ENCODE measurements around the gene MAML3.

The MAML3 gene

DNA sequence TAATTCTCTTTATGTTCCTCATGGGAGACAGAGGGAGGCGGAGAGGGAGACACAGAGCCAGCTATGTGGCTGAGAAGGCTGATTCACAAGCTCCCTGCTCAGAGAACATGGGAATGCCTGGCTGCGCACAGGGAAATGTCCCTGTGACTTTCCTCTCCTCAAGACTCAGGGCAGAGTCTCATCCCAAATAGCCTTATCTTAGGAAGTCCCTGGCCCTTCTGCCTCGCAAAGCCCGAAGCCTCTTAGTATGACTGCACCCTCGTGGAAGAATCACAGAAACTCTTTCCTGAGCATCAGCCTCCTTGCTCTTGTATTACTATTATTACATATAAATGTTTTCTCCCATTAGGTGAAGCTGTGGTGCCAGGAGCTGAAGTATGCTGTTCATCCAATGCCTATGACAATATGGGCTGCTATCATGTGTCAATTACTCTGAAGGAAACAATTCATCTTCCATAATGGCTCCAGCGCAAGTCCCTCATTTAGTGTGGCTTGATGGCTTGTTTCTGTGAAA, 257.8 kb downstream of the MAML3 start:
- intact Hi-C loops (cut with micrococcal nuclease) = no loop called here
- peaks cover 11% of the 10 kb centered on the region for H3K4me1 Mint-ChIP-seq (ENCODE audit: low read depth)
- H3K36me3 Mint-ChIP-seq (ENCODE audit: low read depth) = no peaks in the 10 kb centered on the region
- no peaks in the 10 kb centered on the region for H3K27me3 Mint-ChIP-seq
- no peak overlapping the region for H3K27ac Mint-ChIP-seq
- H3K4me3 Mint-ChIP-seq = no peak overlapping the region
- no peaks in the 10 kb centered on the region for H3K9me3 Mint-ChIP-seq

DNA sequence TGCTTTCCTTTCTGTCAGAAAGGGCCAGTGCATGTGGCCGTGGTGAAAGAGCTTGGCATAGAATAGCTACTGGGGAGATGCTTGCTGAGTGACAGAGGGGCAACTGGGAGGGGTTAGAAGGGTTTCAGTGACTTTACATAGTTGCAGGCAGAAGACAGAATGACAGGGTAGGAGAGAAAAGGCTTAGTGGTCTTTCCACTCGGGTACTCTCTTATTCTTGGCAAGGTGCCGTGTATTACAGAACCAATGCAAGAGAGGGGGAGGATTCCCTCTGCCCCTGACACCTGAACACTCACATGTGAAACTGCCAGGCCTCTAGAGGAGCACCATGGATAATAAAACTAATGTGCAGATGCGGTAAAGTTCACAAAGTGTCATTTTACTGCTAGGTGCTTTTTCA, 260.2 kb downstream of the MAML3 start:
- H3K27me3 Mint-ChIP-seq = no peaks in the 10 kb centered on the region
- peaks cover 16% of the 10 kb centered on the region for H3K36me3 Mint-ChIP-seq (ENCODE audit: low read depth)
- H3K27ac Mint-ChIP-seq = no peak overlapping the region
- H3K4me3 Mint-ChIP-seq = no peak overlapping the region
- peaks cover 26% of the 10 kb centered on the region for H3K4me1 Mint-ChIP-seq (ENCODE audit: low read depth)
- intact Hi-C loops (cut with micrococcal nuclease) = no loop called here
- no peaks in the 10 kb centered on the region for H3K9me3 Mint-ChIP-seq

DNA sequence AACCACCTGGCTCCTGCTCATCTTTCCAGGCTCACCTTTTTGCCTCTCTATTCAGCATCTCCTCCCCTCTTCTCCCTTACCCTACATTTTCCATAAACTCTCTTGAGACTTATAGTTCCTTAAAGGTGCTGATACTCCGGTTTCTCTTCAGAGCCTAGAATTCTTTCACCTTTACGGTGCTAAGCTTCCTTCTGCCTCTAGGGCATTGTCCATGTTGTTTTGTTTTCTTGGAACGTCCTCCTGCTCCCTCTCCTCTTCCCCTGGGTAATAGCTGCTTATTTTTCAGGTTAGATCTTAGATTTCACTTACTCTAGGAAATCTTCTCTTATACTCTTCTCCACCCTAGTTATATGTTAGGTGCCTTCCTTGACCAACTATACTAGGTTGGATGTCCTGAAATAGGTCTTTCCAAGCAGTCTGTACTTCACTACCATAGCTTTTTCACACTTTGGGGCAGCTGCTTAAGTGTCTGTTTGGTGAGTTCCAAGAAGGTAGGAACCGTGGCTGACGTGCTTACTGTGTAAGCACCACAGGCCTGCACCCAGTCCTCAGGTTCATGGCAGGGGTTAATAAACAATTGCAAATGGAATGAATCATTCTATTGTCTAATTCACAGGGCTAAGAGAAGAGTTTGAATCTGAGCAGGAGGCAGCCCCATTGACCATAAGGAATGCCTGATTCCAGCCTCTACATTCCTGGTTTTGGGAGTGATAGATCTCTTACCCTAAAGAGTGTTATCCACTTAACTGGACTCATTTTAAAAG, 260.8 kb downstream of the MAML3 start:
- intact Hi-C loops (cut with micrococcal nuclease) = no loop called here
- Mint-ChIP-seq H3K4me3 (no peak overlapping the region), H3K9me3 (no peaks in the 10 kb centered on the region), H3K4me1 (ENCODE audit: low read depth) (peaks cover 21% of the 10 kb centered on the region), H3K27me3 (no peaks in the 10 kb centered on the region), H3K27ac (no peak overlapping the region), H3K36me3 (ENCODE audit: low read depth) (peaks cover 16% of the 10 kb centered on the region)

DNA sequence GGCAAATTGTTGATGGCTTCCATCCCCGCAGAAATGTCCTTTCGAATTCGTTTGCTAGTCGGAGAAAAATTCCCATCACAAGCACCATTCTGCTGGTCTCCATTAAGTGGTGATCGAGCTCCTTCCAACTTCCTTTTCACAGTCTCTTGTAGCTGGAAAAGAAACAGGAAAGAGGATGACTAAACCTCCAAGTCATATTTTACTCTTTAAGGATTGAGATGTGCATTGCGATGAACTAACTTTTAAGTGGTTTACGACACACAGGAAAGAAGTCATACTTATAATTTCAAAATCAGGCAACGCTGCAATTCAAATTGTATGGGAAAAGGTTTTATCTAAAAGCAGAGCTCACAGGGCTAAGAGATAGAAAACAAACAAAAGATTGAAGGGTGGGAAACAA, 263.2 kb downstream of the MAML3 start:
- Mint-ChIP-seq H3K4me3 (no peak overlapping the region), H3K27ac (peak overlapping the region; percentile 63), H3K4me1 (ENCODE audit: low read depth) (peaks cover 21% of the 10 kb centered on the region), H3K9me3 (no peaks in the 10 kb centered on the region), H3K36me3 (ENCODE audit: low read depth) (peaks cover 16% of the 10 kb centered on the region), H3K27me3 (no peaks in the 10 kb centered on the region)
- intact Hi-C loops (cut with micrococcal nuclease) = no loop called here

GRCh38 chr4:139889901-139890300, 264.1 kb downstream of the MAML3 start:
- H3K27ac Mint-ChIP-seq = no peak overlapping the region
- intact Hi-C loops (cut with micrococcal nuclease) = no loop called here

GRCh38 chr4:139889264-139889663, 264.7 kb downstream of the MAML3 start:
- no peaks in the 10 kb centered on the region for H3K27me3 Mint-ChIP-seq
- H3K9me3 Mint-ChIP-seq = no peaks in the 10 kb centered on the region
- intact Hi-C loops (cut with micrococcal nuclease) = no loop called here
- peaks cover 16% of the 10 kb centered on the region for H3K36me3 Mint-ChIP-seq (ENCODE audit: low read depth)
- H3K4me3 Mint-ChIP-seq = no peak overlapping the region
- H3K27ac Mint-ChIP-seq = no peak overlapping the region
- H3K4me1 Mint-ChIP-seq (ENCODE audit: low read depth) = peaks cover 21% of the 10 kb centered on the region

More at GRCh38 chr4:139889901-139890300, 264.1 kb downstream of the MAML3 start:
- Mint-ChIP-seq H3K4me3 (no peak overlapping the region), H3K9me3 (no peaks in the 10 kb centered on the region), H3K4me1 (ENCODE audit: low read depth) (peaks cover 21% of the 10 kb centered on the region), H3K27me3 (no peaks in the 10 kb centered on the region), H3K36me3 (ENCODE audit: low read depth) (peaks cover 16% of the 10 kb centered on the region)

GRCh38 chr4:139887962-139888735, 265.8 kb downstream of the MAML3 start:
- Mint-ChIP-seq H3K27ac (no peak overlapping the region), H3K4me1 (ENCODE audit: low read depth) (peaks cover 26% of the 10 kb centered on the region), H3K27me3 (no peaks in the 10 kb centered on the region), H3K36me3 (ENCODE audit: low read depth) (peaks cover 16% of the 10 kb centered on the region), H3K9me3 (peaks cover 6% of the 10 kb centered on the region), H3K4me3 (no peak overlapping the region)
- intact Hi-C loops (cut with micrococcal nuclease) = no loop called here

DNA sequence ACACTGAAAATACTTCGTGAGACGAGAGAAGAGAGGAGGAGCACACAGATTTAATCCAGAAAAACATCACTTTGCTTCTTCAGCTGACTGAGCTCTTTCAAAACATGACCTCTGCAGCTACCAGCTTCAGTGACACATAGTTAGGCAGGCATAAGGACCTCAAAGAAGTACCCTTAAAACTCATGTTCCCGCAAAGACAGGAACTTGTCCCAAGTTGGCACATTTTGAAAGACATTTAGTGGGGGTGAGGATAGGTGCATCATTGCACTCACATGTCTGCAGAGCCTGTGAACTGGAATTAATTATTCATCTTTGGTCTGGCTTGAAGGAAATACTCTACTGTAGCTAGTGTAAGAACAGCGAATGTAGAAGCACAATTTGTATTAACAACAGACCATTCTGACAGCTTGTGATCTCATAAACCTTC, 266.6 kb downstream of the MAML3 start:
- Mint-ChIP-seq H3K27me3 (no peaks in the 10 kb centered on the region), H3K36me3 (ENCODE audit: low read depth) (peaks cover 16% of the 10 kb centered on the region), H3K4me1 (ENCODE audit: low read depth) (peaks cover 31% of the 10 kb centered on the region), H3K27ac (no peak overlapping the region), H3K4me3 (no peak overlapping the region), H3K9me3 (peaks cover 11% of the 10 kb centered on the region)
- intact Hi-C loops (cut with micrococcal nuclease) = no loop called here

GRCh38 chr4:139886798-139887197, 267.2 kb downstream of the MAML3 start:
- Mint-ChIP-seq H3K27me3 (no peaks in the 10 kb centered on the region), H3K4me3 (no peak overlapping the region), H3K36me3 (ENCODE audit: low read depth) (peaks cover 16% of the 10 kb centered on the region), H3K4me1 (ENCODE audit: low read depth) (peaks cover 31% of the 10 kb centered on the region), H3K9me3 (peaks cover 11% of the 10 kb centered on the region), H3K27ac (no peak overlapping the region)
- intact Hi-C loops (cut with micrococcal nuclease) = no loop called here

DNA sequence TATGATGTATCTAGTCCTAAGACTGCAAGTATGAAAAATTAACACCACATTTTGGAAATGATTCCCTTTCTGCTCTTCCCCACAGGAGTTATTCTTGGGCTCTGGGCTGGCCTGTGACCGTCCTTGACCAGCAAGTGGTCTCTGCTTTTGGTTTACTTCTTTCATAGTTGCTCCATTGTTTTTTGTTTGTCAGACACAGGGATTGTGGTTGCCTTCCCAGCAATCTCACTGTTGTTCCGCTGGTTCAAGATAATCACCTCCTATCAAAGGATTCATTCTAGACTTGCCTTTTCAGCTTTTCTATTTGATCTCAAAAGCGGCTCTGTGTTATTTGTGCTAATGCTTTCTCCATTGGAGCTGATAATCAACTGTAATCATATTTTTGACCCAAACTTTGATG, 269.5 kb downstream of the MAML3 start:
- H3K36me3 Mint-ChIP-seq (ENCODE audit: low read depth) = peaks cover 5% of the 10 kb centered on the region
- no peaks in the 10 kb centered on the region for H3K27me3 Mint-ChIP-seq
- H3K4me3 Mint-ChIP-seq = no peak overlapping the region
- peaks cover 12% of the 10 kb centered on the region for H3K4me1 Mint-ChIP-seq (ENCODE audit: low read depth)
- intact Hi-C loops (cut with micrococcal nuclease) = no loop called here
- peaks cover 11% of the 10 kb centered on the region for H3K9me3 Mint-ChIP-seq
- no peak overlapping the region for H3K27ac Mint-ChIP-seq

DNA sequence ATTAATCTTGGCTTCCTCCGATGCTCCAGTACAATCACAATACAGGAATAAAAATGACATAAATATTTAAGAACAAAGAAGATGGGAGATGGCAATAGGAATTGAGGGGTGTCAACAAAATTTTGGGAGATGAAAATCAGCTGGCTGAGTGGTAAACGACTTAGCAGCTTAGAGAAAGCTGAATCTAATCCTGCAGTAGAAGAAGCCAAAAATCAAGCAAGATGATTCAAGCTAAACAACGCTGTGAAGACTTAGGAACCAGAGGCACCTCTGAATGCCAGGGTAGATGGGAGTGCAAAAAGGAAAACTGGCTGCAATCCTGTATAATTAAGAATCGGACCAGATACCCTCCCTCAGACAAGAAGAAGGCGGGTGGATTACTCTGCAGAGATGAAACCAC, 273.1 kb downstream of the MAML3 start:
- Mint-ChIP-seq H3K27me3 (no peaks in the 10 kb centered on the region), H3K9me3 (peaks cover 11% of the 10 kb centered on the region), H3K4me1 (ENCODE audit: low read depth) (peaks cover 10% of the 10 kb centered on the region), H3K27ac (no peak overlapping the region), H3K36me3 (ENCODE audit: low read depth) (no peaks in the 10 kb centered on the region), H3K4me3 (no peak overlapping the region)
- intact Hi-C loops (cut with micrococcal nuclease) = no loop called here

- Mint-ChIP-seq H3K4me3 (no peak overlapping the region), H3K9me3 (peaks cover 11% of the 10 kb centered on the region), H3K27me3 (no peaks in the 10 kb centered on the region), H3K27ac (no peak overlapping the region), H3K36me3 (ENCODE audit: low read depth) (peaks cover 5% of the 10 kb centered on the region), H3K4me1 (ENCODE audit: low read depth) (peaks cover 11% of the 10 kb centered on the region)
- intact Hi-C loops (cut with micrococcal nuclease) = no loop called here
Observed at GRCh38 chr4:139878050-139878449, 275.9 kb downstream of the MAML3 start.

GRCh38 chr4:139876337-139876941, 277.5 kb downstream of the MAML3 start:
- peaks cover 5% of the 10 kb centered on the region for H3K36me3 Mint-ChIP-seq (ENCODE audit: low read depth)
- no peak overlapping the region for H3K27ac Mint-ChIP-seq
- peaks cover 6% of the 10 kb centered on the region for H3K9me3 Mint-ChIP-seq
- no peak overlapping the region for H3K4me3 Mint-ChIP-seq
- intact Hi-C loops (cut with micrococcal nuclease) = no loop called here
- H3K27me3 Mint-ChIP-seq = no peaks in the 10 kb centered on the region
- peaks cover 19% of the 10 kb centered on the region for H3K4me1 Mint-ChIP-seq (ENCODE audit: low read depth)

DNA sequence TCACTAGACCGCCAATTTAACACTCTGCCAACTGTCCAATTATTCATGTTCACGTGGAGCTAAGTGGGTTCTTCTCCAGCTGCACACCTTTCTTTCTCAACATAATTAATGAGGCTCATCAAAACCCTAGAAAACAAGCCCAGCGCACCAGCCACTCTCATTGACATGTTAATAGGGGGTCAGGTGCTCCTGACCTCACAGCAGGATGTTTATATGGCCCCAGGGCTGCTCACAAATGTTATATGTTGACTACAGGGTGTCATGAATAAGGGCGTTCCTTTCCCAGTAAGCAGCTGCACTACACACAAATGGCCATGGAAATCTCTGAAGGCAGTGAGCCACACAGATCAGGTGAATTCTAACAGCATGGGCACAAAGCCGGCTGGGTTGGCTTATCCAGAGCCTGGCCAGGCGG, 278.6 kb downstream of the MAML3 start:
- H3K36me3 Mint-ChIP-seq (ENCODE audit: low read depth) = peaks cover 5% of the 10 kb centered on the region
- peaks cover 29% of the 10 kb centered on the region for H3K4me1 Mint-ChIP-seq (ENCODE audit: low read depth)
- H3K4me3 Mint-ChIP-seq = no peak overlapping the region
- intact Hi-C loops (cut with micrococcal nuclease) = no loop called here
- H3K9me3 Mint-ChIP-seq = peaks cover 6% of the 10 kb centered on the region
- no peaks in the 10 kb centered on the region for H3K27me3 Mint-ChIP-seq
- no peak overlapping the region for H3K27ac Mint-ChIP-seq
